NOMO-1 treated with DMSO at 0.1 percent for 48 hours (cell line): ENCODE results near the gene TPP1.

Experiments used
- DNase-seq: peaks from one replicate; lab custom pipeline; 2025; ENCODE audit not compliant: unreplicated experiment; lab: John Stamatoyannopoulos, UW

The TPP1 gene

DNA sequence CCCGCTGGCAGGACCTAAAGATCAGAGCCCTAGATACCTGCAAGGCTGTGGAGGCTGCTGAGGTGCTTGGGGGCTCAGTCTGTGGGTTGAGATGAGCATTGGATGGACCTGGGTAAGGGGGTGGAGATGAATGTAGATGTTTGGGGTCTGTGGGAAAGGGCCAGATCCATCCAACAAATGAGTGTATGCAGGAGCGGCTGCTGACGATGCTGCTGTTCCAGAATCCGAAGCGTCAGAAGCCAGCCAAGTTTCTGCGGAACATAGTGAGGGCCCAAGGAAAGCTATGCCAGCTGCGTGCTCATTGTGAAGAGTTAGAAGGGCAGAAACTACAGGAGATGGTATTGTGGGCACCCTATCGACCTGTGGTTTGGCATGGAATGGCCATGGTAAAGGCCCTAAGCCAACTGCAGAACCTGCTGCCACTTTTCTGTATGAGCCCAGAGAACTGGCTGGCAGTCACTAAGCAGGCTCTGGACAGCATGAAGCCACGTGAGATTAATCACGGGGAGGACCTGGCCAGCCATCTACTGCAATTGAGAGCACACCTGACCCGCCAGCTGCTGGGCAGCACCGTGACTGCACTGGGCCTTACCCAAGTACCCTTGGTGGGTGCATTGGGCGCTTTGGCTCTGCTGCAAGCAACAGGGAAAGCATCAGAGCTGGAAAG lies 52.4 kb downstream of the TPP1 start:
- no peak for DNase-seq

DNA sequence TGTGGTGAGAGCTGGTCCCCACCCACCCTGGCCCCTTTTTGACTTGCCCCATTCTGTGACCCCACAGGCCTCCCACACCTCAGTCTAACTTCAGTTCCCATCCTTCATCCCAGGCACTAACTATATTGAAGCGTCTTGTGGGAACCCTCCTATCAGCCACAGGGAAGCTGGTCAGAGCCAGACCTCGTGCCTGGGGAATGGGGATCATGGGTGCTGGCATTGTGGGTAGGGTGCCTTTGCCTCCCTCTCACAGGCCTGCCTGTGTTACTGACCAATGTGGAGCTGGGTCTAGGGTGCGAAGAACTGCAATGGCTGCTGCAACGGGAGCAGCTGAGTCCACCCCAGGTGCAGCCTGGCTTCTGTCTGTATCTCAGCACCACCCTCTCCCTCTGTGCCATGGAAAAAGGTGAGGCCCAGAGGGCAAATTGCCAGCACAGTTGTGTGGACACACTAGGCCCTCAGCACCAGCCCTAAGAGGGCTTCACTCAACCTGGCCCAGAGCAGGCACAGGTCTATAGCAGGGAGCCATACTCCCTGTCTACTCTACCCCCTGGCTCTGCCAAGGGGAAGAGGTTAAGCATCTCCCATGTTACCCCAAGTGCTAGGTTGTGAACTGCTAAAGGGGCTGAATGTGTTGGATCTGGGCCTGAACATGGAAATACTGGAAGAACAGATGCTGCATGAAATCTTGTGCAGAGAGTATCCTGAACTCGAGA lies 53.1 kb downstream of the TPP1 start:
- DNase-seq: no peak

- DNase-seq: no peak
These were observed 53.9 kb downstream of the TPP1 start for GRCh38 chr11:6565325-6565724.

DNA sequence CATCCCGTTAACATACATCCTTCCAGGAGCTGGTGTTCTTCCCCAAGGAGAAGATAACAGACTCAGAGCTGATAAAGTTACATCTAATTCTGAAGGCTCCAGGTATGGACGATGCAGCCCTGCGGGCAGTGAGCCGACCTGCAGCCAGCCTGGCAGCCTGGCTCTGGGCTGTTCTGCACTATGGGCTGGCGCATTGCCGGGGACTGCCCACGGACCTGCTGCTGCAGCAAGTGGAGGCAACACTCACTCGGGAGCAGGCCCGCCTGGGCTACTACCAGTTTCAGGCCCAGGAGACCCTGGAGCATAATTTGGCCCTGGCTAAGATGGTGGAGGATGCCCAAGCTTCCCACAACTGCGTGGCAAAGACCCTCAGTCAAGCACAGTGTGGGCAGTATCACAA lies 55.6 kb downstream of the TPP1 start:
- no peak for DNase-seq

DNA sequence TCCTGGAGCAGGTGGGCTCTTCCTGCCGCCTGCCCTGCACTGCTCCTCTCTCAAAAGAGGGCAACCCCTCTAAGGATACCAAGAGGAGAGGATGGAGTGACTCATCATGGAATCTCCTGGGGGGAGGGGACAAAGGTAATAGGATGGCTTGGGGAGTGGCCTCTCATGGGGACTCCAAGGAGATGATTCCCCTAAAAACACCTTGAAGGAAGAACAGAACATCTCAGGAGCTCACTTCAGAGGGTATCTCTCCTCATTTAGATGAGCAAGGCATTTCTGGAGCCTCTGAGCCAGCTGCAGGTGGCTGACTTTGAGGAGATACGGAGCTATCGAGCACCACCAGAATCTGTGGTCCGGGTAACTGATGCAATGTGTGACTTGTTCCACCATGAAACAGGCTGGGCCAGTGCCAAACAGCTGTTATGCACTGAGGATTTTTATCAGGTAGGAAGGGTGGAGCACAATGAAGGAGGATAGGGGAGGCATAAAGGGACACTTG lies 56.1 kb downstream of the TPP1 start:
- DNase-seq: no peak
